HG02970 (cell line): ENCODE measurements around the gene USE1.

ENCODE experiments used
- ATAC-seq: cut with Tn5 transposase; IDR thresholded peaks from one replicate; pipeline ENCODE4 v1.9.1; 2021; ENCODE audit warnings: mild to moderate bottlenecking, moderate library complexity, moderate number of reproducible peaks; ENCODE audit not compliant: unreplicated experiment, low FRiP score

USE1 gene

GRCh38 chr19:17202713-17203112 is 12.4 kb upstream of the USE1 start:
- no peak for ATAC-seq

- no peak for ATAC-seq
Observed at GRCh38 chr19:17205237-17206140, 9.7 kb upstream of the USE1 start.

GRCh38 chr19:17206736-17207581 is 8.2 kb upstream of the USE1 start:
- ATAC-seq: no peak

- ATAC-seq: no peak
Observed at GRCh38 chr19:17209126-17210036, 5.8 kb upstream of the USE1 start.

- no peak for ATAC-seq
Observed at GRCh38 chr19:17210296-17210695, 4.9 kb upstream of the USE1 start.

- ATAC-seq: no peak
Observed at GRCh38 chr19:17211547-17212446, 3.4 kb upstream of the USE1 start.

- ATAC-seq: no peak
Observed at GRCh38 chr19:17213334-17213733, 1.8 kb upstream of the USE1 start.

- no peak for ATAC-seq
Observed at GRCh38 chr19:17214508-17215126, 540 bp upstream of the USE1 start.

- ATAC-seq: no peak
Observed at GRCh38 chr19:17216058-17216670, 1.0 kb downstream of the USE1 start.

- ATAC-seq: no peak
Observed at GRCh38 chr19:17219286-17219685, 4.1 kb downstream of the USE1 start.

GRCh38 chr19:17220207-17220758 is 5.1 kb downstream of the USE1 start:
- no peak for ATAC-seq

GRCh38 chr19:17225053-17225452 is 9.9 kb downstream of the USE1 start:
- ATAC-seq: no peak

- peak; percentile 93 for ATAC-seq
Observed at GRCh38 chr19:17226002-17226933, 11.1 kb downstream of the USE1 start, which contains the start of gene OCEL1. TSS of gene OCEL1 (plus strand) at chr19:17226226. CDS start at chr19:17226248, 22 bp downstream.

GRCh38 chr19:17227798-17228367 is 12.7 kb downstream of the USE1 start:
- no peak for ATAC-seq

GRCh38 chr19:17229890-17230289 is 14.7 kb downstream of the USE1 start:
- ATAC-seq: no peak

GRCh38 chr19:17232258-17232657 is 17.1 kb downstream of the USE1 start:
- ATAC-seq: no peak

- no peak for ATAC-seq
Observed at GRCh38 chr19:17234911-17235299, 19.7 kb downstream of the USE1 start.
